Psoas muscle (tissue), 8 donors: ENCODE measurements around the gene ABI2. TPM values are rescaled to one million over a fixed set of nuclear protein-coding genes. Genes with fewer than 3 reads are reported as not detected.
"Not testable (repeated sequence)": the region's sequence is repeated elsewhere in the genome, so short reads cannot be mapped to it uniquely, and the experiment has no call there.

Experiments
- ATAC-seq, 4 donors: fragments of 200-7000 bp; cut with Tn5 transposase; one replicate each; pipeline ENCODE4 v1.9.1; 2020; ENCODE audit warnings: moderate library complexity in 3 of 4, mild to moderate bottlenecking in 2 of 4
- DNase-seq, 2 donors: peaks; one replicate each; pipeline ENCODE4 v3.0.0-alpha.2; 2020
- H3K27ac ChIP-seq: fragments of 200-600 bp; one replicate; pipeline ENCODE4 v1.8.0; 2022
- H3K27me3 ChIP-seq, 3 donors: fragments of 200-600 bp in 1 of 3; one replicate each; pipeline versions ENCODE4 v1.6.1 to v1.8.0; 2013 to 2022; ENCODE audit warnings: low read length in 2 of 3, mild to moderate bottlenecking in 2 of 3, moderate library complexity in 1 of 3; ENCODE audit not compliant: insufficient read depth in 3 of 3
- H3K36me3 ChIP-seq, 2 donors: fragments of 200-600 bp in 1 of 2; one replicate each; pipeline versions ENCODE4 v1.6.1 to v1.8.0; 2013 to 2022; ENCODE audit warnings: low read depth in 1 of 2, mild to moderate bottlenecking in 1 of 2, moderate library complexity in 1 of 2; ENCODE audit not compliant: insufficient read depth in 1 of 2
- H3K4me1 ChIP-seq: fragments of 200-600 bp; one replicate; pipeline ENCODE4 v1.8.0; 2022
- H3K4me3 ChIP-seq: fragments of 200-600 bp; one replicate; pipeline ENCODE4 v1.8.0; 2022; ENCODE audit warnings: mild to moderate bottlenecking
- H3K9me3 ChIP-seq: fragments of 200-600 bp; one replicate; pipeline ENCODE4 v1.8.0; 2022
- WGBS, 3 donors: extraction: QIAGEN DNeasy Blood & Tissue Kit; methylation state at CpG; one replicate each; pipeline versions ENCODE4 v1.1.6 to v1.1.7; 2013; 5-methylcytosine and 5-hydroxymethylcytosine counted together
- intact Hi-C, 2 donors: fragments of 100-400 bp; cut with DNase I; formaldehyde crosslinking; loops; one replicate each; pipeline versions ENCODE4 v1.11.0 to v1.14.2; 2022
- polyA plus RNA-seq, 3 donors: library from polyadenylated mRNA; stranded (reverse); fragments of 200-250 nt; gene quantifications; one replicate each; pipeline ENCODE4 v1.2.3, GENCODE V29; 2013
- total RNA-seq, 4 donors: library from RNA; stranded (reverse); fragmentation: NEBNext Ultra II Directional in 2 of 4; extraction: Animal tissue kit (Norgen Biotek cat#: 25700) in 2 of 4; gene quantifications; one replicate each; pipeline versions ENCODE4 v1.2.1 to v1.2.4, GENCODE V29; 2021 to 2023
- TF ChIP-seq, protein P1 (sequence below): fragments of 200-600 bp; IDR thresholded peaks from one replicate; pipeline ENCODE4 v1.8.0; 2022; ENCODE audit warnings: antibody characterized with exemption
- donor health status: healthy with polysubstance abuse.
- donor health status: DM: no; HTN: no; CAD: no; lungs with moderate emphysema.
- donor health status: Bipolar disorder and iron deficiency.
- donor health status: healthy.
- donor health status: DM: yes; HTN: yes; CAD: no.
- donor health status: DM: no; HTN: no; CAD: no.
- donor health status: DM: no; HTN: no; CAD: no.
- donor health status: DM: yes; HTN: yes; CAD: no.

Gene ABI2
- total and polyA plus RNA-seq, 7 donors: 7.5 to 16.9 (median 12.9) TPM

DNA sequence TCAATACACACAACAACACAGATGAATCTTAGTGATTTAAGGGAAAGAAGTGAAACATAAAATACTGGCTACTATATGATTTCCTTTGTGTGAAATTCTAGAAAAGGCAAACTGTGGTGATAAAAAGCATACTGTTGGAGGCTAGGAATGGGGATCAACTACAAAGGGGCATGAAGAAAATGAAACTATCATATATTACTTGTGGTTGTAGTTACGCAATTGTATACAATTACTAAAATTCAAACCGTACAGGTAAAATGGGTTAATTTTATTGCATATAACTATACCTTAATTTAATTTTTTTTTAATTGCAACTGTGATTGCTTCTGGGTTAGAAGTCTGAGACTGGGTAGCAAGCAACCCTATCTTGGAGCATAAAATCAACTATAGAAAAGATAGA lies 41.7 kb upstream of the ABI2 start:
- intact Hi-C loops: no loop called here
- WGBS, 3 donors: 96 to 98% (median 97%) methylated on average over 2 of the region's 2 CpGs
- Histone ChIP-seq H3K27me3 (no peaks in the 10 kb centered on the region), H3K4me1 (no peaks in the 10 kb centered on the region), H3K9me3 (no peaks in the 10 kb centered on the region), H3K36me3 (peaks cover 0 to 95% of the 10 kb centered on the region in 2 donors), H3K4me3 (no peak overlapping the region), H3K27ac (no peak overlapping the region)
- TF ChIP-seq, protein P1, sequence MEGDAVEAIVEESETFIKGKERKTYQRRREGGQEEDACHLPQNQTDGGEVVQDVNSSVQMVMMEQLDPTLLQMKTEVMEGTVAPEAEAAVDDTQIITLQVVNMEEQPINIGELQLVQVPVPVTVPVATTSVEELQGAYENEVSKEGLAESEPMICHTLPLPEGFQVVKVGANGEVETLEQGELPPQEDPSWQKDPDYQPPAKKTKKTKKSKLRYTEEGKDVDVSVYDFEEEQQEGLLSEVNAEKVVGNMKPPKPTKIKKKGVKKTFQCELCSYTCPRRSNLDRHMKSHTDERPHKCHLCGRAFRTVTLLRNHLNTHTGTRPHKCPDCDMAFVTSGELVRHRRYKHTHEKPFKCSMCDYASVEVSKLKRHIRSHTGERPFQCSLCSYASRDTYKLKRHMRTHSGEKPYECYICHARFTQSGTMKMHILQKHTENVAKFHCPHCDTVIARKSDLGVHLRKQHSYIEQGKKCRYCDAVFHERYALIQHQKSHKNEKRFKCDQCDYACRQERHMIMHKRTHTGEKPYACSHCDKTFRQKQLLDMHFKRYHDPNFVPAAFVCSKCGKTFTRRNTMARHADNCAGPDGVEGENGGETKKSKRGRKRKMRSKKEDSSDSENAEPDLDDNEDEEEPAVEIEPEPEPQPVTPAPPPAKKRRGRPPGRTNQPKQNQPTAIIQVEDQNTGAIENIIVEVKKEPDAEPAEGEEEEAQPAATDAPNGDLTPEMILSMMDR: no peak
- DNase-seq: no peak
- ATAC-seq: no peak

GRCh38 chr2:203301667-203302066 lies 26.5 kb upstream of the ABI2 start:
- H3K4me1 ChIP-seq: no peaks in the 10 kb centered on the region
- no peaks in the 10 kb centered on the region for H3K27me3 ChIP-seq
- intact Hi-C loops: no loop called here
- no peak for ATAC-seq
- H3K36me3 ChIP-seq: peaks cover 0 to 56% of the 10 kb centered on the region in 2 donors
- no peak overlapping the region for H3K4me3 ChIP-seq
- DNase-seq: no peak
- TF ChIP-seq, protein P1: no peak
- WGBS, 3 donors: 98 to 100% (median 98%) methylated on average over 3 of the region's 3 CpGs
- no peak overlapping the region for H3K27ac ChIP-seq
- no peaks in the 10 kb centered on the region for H3K9me3 ChIP-seq

- WGBS, 3 donors: 98 to 99% (median 98%) methylated on average over 8 of the region's 8 CpGs
- H3K27ac ChIP-seq, DNase-seq, ATAC-seq, H3K27me3 ChIP-seq, H3K9me3 ChIP-seq, intact Hi-C loops, H3K4me1 ChIP-seq, H3K4me3 ChIP-seq: not testable (repeated sequence)
- peaks cover 0 to 52% of the 10 kb centered on the region in 2 donors for H3K36me3 ChIP-seq
Observed at GRCh38 chr2:203302586-203302985, 25.6 kb upstream of the ABI2 start.

GRCh38 chr2:203310688-203311436 lies 17.3 kb upstream of the ABI2 start:
- DNase-seq: no peak
- ATAC-seq: no peak
- no peak overlapping the region for H3K27ac ChIP-seq
- no peaks in the 10 kb centered on the region for H3K4me1 ChIP-seq
- no peaks in the 10 kb centered on the region for H3K9me3 ChIP-seq
- H3K36me3 ChIP-seq: peaks cover 0 to 11% of the 10 kb centered on the region in 2 donors
- WGBS, 3 donors: 87 to 96% (median 90%) methylated on average over 3 of the region's 3 CpGs
- TF ChIP-seq, protein P1: no peak
- intact Hi-C loops: no loop called here
- H3K27me3 ChIP-seq: no peaks in the 10 kb centered on the region
- H3K4me3 ChIP-seq: no peak overlapping the region

- TF ChIP-seq, protein P1: no peak
- DNase-seq (no peak), ATAC-seq (no peak)
- Histone ChIP-seq H3K27me3 (no peaks in the 10 kb centered on the region), H3K27ac (no peak overlapping the region), H3K36me3 (no peaks in the 10 kb centered on the region), H3K4me1 (peaks cover 4% of the 10 kb centered on the region), H3K4me3 (no peak overlapping the region), H3K9me3 (no peaks in the 10 kb centered on the region)
- intact Hi-C loops: loop anchor here in 1 of 2 donors (10.0 kb wide), 1 partner anchor 752 kb away; no protein-coding TSS in a partner anchor
- WGBS, 3 donors: 92 to 95% (median 94%) methylated on average over 1 of the region's 1 CpG
Observed at GRCh38 chr2:203326356-203326755, 1.8 kb upstream of the ABI2 start.
